HUES6 (cell line): ENCODE measurements around the gene DNASE1L3.
A peak's percentile ranks its signal among the peaks of the same experiment; 100 is the strongest.

Experiments
- H3K27ac ChIP-seq: 2 replicates; pipeline ENCODE4 v1.7.0; 2013; ENCODE audit warnings: low read depth, mild to moderate bottlenecking, low read length, inconsistent platforms
- H3K27me3 ChIP-seq: 2 replicates; pipeline ENCODE4 v1.6.1; 2013; ENCODE audit warnings: low read length; ENCODE audit not compliant: control insufficient read depth, insufficient read depth
- H3K36me3 ChIP-seq: 2 replicates; pipeline ENCODE4 v1.6.1; 2013; ENCODE audit warnings: low read length; ENCODE audit not compliant: control insufficient read depth, insufficient read depth
- H3K4me1 ChIP-seq: 2 replicates; pipeline ENCODE4 v1.6.1; 2013; ENCODE audit warnings: low read length; ENCODE audit not compliant: control insufficient read depth, insufficient read depth
- H3K4me3 ChIP-seq: 2 replicates; pipeline ENCODE4 v1.5.1; 2013; ENCODE audit warnings: low read depth, low read length
- H3K9ac ChIP-seq: one replicate; pipeline ENCODE4 v1.6.1; 2013; ENCODE audit warnings: mild to moderate bottlenecking, low read length
- H3K9me3 ChIP-seq: 2 replicates; pipeline ENCODE4 v1.6.1; 2013; ENCODE audit warnings: low read depth, low read length; ENCODE audit not compliant: control insufficient read depth, insufficient read depth

The DNASE1L3 gene

DNA sequence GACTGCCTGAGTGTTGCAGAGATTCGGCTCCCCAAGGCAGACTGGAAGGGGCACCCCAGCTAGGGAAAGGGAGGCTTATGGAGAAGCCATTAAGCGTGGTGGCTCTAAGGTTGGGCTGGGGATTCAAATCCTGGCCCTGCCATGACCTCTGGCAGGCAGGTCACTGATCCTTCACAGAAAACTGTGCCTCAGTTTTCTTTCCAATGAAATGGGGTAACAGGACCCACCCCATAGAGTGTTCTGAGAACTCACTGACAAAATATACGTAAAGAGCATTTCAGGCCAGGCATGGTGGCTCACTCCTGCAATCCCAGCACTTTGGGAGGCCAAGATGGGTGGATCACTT lies 34.6 kb downstream of the DNASE1L3 start:
- H3K36me3 ChIP-seq = peaks cover 11% of the 10 kb centered on the region
- no peak overlapping the region for H3K4me3 ChIP-seq
- H3K9ac ChIP-seq = no peak overlapping the region
- H3K27ac ChIP-seq = no peak overlapping the region
- peaks cover 32% of the 10 kb centered on the region for H3K4me1 ChIP-seq
- peaks cover 7% of the 10 kb centered on the region; the same call in 1 of the 2 replicates for H3K27me3 ChIP-seq
- H3K9me3 ChIP-seq = no peaks in the 10 kb centered on the region

DNA sequence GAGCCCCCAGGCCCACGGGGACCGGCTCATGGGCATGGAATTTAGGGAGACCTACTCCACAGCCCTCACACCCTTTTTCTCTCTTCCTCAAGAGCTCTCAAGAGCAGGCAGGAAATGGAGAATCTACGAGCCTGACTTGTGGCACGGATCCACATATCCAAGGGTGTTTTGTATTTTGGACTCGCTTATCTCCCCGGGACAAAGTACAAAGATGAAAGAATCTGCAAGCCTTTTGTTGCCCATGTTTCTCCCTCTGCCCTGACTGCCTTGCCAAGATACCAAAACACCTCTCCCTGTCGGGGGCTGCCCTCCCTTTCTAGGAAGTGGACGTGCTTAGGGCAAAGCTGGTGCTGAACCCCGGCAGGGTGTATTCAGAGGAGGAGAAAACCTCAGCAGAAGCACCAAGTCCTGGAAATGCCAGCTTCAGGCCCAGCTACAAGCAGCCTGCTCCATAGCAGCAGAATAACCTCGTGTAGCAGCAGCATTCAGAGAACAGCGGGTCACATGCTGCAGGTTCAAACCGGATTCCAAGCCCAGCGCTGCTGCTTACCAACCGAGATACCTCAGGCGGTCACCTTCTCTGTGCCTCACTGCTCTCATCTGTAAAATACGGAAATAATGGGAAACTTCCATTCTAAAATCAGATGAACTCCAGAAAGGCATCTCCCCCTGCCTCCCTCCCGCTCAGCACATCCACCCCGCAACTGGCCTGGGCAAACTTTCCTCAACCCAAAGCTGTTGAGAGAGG lies 35.2 kb downstream of the DNASE1L3 start:
- H3K9me3 ChIP-seq = no peaks in the 10 kb centered on the region
- peak overlapping the region; percentile 24 for H3K9ac ChIP-seq
- no peak overlapping the region for H3K4me3 ChIP-seq
- H3K4me1 ChIP-seq = peaks cover 32% of the 10 kb centered on the region
- H3K27me3 ChIP-seq = peaks cover 7% of the 10 kb centered on the region; the same call in 1 of the 2 replicates
- no peak overlapping the region for H3K27ac ChIP-seq
- H3K36me3 ChIP-seq = peaks cover 16% of the 10 kb centered on the region

DNA sequence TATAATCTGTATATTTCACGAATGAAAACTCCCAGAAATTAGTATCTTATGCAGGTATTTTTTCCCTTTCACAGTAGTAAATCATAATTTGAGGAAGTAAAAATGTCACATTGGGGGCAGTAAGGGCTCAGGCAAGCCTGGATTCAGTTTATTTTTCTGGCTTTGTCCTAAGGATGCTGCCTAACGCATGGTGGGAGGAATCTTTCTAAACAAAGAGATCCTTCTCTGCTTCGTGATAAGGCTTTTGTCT lies 35.7 kb downstream of the DNASE1L3 start:
- Histone ChIP-seq H3K27me3 (peaks cover 7% of the 10 kb centered on the region; the same call in 1 of the 2 replicates), H3K4me3 (no peak overlapping the region), H3K9me3 (no peaks in the 10 kb centered on the region), H3K36me3 (peaks cover 21% of the 10 kb centered on the region), H3K4me1 (peaks cover 32% of the 10 kb centered on the region), H3K27ac (no peak overlapping the region), H3K9ac (no peak overlapping the region)

DNA sequence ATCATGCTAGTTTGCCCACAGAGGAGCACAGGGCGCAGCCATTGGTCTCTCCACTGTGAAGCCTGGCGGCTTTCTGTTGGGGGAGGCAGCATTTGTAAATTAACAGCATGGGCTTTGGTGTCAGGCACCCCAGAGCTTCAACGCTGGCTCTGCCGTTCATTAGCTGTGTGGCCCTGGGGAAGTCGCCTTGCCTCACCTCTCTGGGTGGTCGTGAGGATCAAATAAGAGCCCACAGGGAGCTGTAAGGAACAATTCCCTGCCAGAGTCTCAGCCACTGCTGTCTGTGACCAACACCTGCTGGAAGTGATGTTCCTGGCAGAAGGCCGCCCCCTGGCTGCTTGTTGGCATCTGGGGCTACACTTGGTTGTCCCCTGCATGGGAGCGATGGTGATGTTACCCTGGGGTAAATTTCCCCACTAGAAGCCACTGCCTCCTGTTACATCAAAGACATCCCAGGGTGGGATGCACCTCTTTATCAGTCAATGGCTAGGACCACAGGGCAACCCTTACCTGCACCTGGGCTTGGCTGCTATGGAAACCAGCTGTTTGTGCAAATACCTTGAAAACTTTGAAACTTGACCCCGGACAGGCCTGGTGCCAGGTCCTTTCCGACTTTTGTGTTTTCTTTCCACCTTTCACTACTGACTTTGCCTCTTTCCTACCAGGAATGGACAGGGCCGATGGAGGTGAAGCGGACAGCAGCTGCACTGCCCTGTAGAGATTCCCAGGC lies 36.9 kb downstream of the DNASE1L3 start:
- no peaks in the 10 kb centered on the region for H3K9me3 ChIP-seq
- H3K27ac ChIP-seq = 0 out of 2 replicates have a peak overlapping the region, but pooled peaks have one; percentile 5
- H3K9ac ChIP-seq = no peak overlapping the region
- peaks cover 7% of the 10 kb centered on the region; the same call in 1 of the 2 replicates for H3K27me3 ChIP-seq
- peaks cover 34% of the 10 kb centered on the region for H3K36me3 ChIP-seq
- H3K4me1 ChIP-seq = peaks cover 32% of the 10 kb centered on the region
- H3K4me3 ChIP-seq = no peak overlapping the region

DNA sequence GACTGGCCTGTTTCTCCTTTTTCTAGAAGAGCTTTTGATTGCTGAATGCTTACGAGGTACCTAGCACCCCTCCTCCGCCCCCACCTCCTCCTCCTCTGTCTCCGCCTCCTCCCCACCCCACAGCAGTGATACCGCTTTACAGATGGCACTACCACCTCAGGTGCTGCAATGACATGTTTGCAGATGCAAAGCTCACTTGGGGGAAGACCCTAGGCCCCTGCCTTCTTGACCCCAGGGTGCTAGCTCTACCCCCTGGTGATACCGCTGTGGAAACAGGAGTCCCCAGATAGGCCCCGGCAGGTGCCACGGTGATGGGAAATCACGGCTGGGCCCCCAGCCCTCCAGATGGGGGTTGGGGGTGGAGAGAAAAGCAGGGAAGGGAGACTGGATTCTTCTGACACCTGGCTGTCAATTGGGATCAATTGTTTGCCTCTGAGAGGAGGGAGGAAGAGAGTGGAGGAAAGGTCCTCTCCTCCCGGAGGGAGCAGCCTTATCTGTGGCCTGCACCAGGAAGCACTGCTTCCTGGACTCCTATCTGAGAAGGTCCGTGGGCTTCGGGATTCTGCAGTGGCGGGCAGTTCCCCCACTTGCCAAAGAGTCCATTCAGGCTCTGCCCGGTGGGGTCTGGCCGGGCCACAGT lies 37.6 kb downstream of the DNASE1L3 start:
- H3K9ac ChIP-seq = no peak overlapping the region
- H3K4me3 ChIP-seq = no peak overlapping the region
- peaks cover 32% of the 10 kb centered on the region for H3K4me1 ChIP-seq
- H3K27me3 ChIP-seq = peaks cover 2% of the 10 kb centered on the region; the same call in 1 of the 2 replicates
- H3K27ac ChIP-seq = 0 out of 2 replicates have a peak overlapping the region, but pooled peaks have one; percentile 5
- H3K36me3 ChIP-seq = peaks cover 41% of the 10 kb centered on the region
- H3K9me3 ChIP-seq = no peaks in the 10 kb centered on the region

DNA sequence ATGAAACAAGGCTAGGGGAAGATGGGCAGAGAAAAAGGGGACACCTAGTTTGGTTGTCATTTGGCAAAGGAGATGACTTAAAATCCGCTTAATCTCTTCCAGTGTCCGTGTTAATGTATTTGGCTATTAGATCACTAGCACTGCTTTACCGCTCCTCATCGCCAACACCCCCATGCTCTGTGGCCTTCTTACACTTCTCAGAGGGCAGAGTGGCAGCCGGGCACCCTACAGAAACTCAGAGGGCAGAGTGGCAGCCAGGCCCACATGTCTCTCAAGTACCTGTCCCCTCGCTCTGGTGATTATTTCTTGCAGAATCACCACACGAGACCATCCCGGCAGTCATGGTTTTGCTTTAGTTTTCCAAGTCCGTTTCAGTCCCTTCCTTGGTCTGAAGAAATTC lies 39.6 kb downstream of the DNASE1L3 start:
- H3K27ac ChIP-seq = no peak overlapping the region
- peaks cover 36% of the 10 kb centered on the region for H3K4me1 ChIP-seq
- H3K9ac ChIP-seq = no peak overlapping the region
- no peaks in the 10 kb centered on the region for H3K9me3 ChIP-seq
- no peaks in the 10 kb centered on the region for H3K27me3 ChIP-seq
- peaks cover 49% of the 10 kb centered on the region for H3K36me3 ChIP-seq
- H3K4me3 ChIP-seq = no peak overlapping the region

DNA sequence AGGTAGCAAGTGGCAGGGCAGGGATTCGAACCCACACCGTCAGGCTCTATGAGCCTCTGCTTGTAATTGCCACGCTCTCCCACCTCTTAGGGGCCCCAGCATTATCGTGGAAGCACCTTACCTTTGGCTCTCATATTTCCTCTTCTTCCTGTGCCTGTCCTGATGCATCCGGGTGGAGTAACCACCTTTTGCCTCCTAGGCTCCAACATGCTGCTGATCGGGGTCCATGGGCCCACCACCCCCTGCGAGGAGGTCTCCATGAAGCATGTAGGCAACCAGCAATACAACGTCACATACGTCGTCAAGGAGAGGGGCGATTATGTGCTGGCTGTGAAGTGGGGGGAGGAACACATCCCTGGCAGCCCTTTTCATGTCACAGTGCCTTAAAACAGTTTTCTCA lies 40.4 kb downstream of the DNASE1L3 start:
- H3K9ac ChIP-seq = no peak overlapping the region
- peaks cover 55% of the 10 kb centered on the region for H3K36me3 ChIP-seq
- H3K4me3 ChIP-seq = no peak overlapping the region
- no peaks in the 10 kb centered on the region for H3K9me3 ChIP-seq
- no peak overlapping the region for H3K27ac ChIP-seq
- H3K4me1 ChIP-seq = peaks cover 34% of the 10 kb centered on the region
- no peaks in the 10 kb centered on the region for H3K27me3 ChIP-seq

DNA sequence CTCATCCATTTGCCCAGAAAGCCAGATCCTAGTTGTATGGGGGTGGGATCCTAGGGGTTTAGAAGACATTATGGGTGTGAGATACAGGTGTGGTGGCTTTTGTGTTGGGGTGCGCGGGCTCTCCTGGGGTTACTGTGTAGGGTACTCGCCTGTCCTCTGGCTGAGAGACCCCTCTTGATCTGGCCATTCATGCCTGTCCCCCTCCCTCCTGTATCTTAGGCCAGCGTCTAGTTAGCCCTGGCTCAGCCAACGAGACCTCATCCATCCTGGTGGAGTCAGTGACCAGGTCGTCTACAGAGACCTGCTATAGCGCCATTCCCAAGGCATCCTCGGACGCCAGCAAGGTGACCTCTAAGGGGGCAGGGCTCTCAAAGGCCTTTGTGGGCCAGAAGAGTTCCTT lies 41.4 kb downstream of the DNASE1L3 start:
- H3K36me3 ChIP-seq = peaks cover 65% of the 10 kb centered on the region
- no peaks in the 10 kb centered on the region for H3K27me3 ChIP-seq
- no peak overlapping the region for H3K27ac ChIP-seq
- no peak overlapping the region for H3K9ac ChIP-seq
- no peaks in the 10 kb centered on the region for H3K9me3 ChIP-seq
- peaks cover 40% of the 10 kb centered on the region for H3K4me1 ChIP-seq
- H3K4me3 ChIP-seq = no peak overlapping the region

DNA sequence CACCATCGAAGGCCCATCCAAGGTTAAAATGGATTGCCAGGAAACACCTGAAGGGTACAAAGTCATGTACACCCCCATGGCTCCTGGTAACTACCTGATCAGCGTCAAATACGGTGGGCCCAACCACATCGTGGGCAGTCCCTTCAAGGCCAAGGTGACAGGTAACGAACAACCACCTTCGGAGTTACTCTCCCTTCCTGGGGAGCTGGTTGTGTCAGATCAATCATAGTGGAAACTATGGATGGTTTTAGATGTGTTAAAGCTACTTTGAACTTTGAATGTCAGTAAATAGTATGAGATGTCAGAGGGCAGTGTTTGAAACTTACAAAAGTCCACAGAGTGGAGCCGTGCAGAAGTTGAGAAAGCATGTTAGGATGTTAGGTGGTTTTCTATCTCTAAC lies 42.3 kb downstream of the DNASE1L3 start:
- H3K4me3 ChIP-seq = no peak overlapping the region
- peaks cover 32% of the 10 kb centered on the region for H3K4me1 ChIP-seq
- no peaks in the 10 kb centered on the region for H3K9me3 ChIP-seq
- H3K9ac ChIP-seq = no peak overlapping the region
- peaks cover 74% of the 10 kb centered on the region for H3K36me3 ChIP-seq
- no peaks in the 10 kb centered on the region for H3K27me3 ChIP-seq
- no peak overlapping the region for H3K27ac ChIP-seq

DNA sequence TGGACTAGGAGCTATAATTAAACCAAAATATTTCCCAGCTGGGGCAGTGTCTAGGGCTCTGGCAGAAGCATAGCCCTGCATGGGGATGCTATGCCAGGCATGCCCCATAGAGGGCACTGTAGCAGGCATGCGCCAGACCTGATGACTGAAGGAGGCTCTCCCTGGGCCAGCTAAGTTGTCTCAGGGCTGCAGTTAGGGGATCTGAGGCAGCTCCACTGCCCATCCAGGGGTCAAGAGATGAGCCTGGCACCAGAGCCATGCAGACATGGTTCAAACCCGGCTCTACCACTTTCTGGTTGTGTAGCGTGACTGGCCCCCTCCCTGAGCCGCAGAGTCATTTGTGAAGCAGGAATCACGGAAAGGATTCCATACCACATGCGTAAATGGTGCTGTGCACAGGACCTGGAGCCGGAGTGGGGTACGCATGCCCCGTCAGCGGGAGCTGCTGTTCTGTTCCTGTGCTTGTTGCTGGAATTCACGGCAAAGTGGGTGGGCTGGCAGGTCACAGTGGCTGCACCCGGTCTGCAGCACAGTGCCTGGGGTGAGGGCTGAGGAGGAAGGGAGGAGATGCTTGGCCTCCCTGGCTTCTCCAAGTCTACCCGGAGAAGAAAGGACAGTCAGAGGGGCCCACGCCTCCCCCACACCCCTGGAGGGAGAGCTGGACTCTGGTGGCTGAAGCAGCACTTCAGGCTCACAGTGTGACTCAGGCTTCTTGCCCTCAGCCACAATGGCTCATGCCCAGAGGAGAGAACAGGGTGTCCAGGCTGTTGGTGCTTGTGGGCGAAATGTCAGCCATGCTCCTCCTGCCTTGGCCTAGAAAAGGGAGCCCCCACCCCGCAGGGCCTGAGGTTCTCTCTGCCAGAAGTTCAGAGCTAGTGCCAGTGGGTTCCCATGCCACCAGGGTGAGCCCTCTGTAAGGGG lies 43.1 kb downstream of the DNASE1L3 start:
- Histone ChIP-seq H3K4me3 (no peak overlapping the region), H3K4me1 (peaks cover 27% of the 10 kb centered on the region), H3K27ac (peak overlapping the region; percentile 27; the same call in 1 of the 2 replicates)

More for the DNA sequence above, 43.1 kb downstream of the DNASE1L3 start:
- no peak overlapping the region for H3K9ac ChIP-seq
- no peaks in the 10 kb centered on the region for H3K9me3 ChIP-seq
- no peaks in the 10 kb centered on the region for H3K27me3 ChIP-seq
- H3K36me3 ChIP-seq = peaks cover 82% of the 10 kb centered on the region
